Mucosa of descending colon (tissue), 3 donors: Measurements from ENCODE around the gene LY6G6C. TPM values are rescaled to one million over a fixed set of nuclear protein-coding genes. Genes with fewer than 3 reads are reported as not detected.

Experiments used
- ATAC-seq: fragments of 200-7000 bp; cut with Tn5 transposase; one replicate; pipeline ENCODE4 v1.9.1; 2020; ENCODE audit warnings: mild to moderate bottlenecking, moderate library complexity
- DNase-seq, 3 donors: peaks; one replicate each; pipeline ENCODE4 v3.0.0-alpha.2; 2020
- H3K36me3 ChIP-seq: fragments of 200-600 bp; one replicate; pipeline ENCODE4 v1.8.0; 2021; ENCODE audit warnings: low read depth, mild to moderate bottlenecking
- H3K4me1 ChIP-seq: fragments of 200-600 bp; one replicate; pipeline ENCODE4 v1.8.0; 2021; ENCODE audit warnings: low read depth, mild to moderate bottlenecking
- H3K4me3 ChIP-seq: fragments of 200-600 bp; one replicate; pipeline ENCODE4 v1.8.0; 2021; ENCODE audit warnings: mild to moderate bottlenecking
- H3K9me3 ChIP-seq: fragments of 200-600 bp; one replicate; pipeline ENCODE4 v1.8.0; 2021; ENCODE audit warnings: mild to moderate bottlenecking
- intact Hi-C, 2 donors: fragments of 100-400 bp; cut with DNase I in 1 of 2; cut with micrococcal nuclease in 1 of 2; formaldehyde crosslinking; loops; one replicate each; pipeline versions ENCODE4 v1.11.0 to v1.11.1; 2022; cut with DNase I, micrococcal nuclease
- total RNA-seq, 3 donors: library from RNA; stranded (reverse); fragmentation: NEBNext Ultra II Directional in 2 of 3; extraction: Animal tissue kit (Norgen Biotek cat#: 25700) in 2 of 3; gene quantifications; one replicate each; pipeline versions ENCODE4 v1.2.1 to v1.2.4, GENCODE V29; 2021 to 2023
- TF ChIP-seq, protein P1 (sequence below): fragments of 200-600 bp; IDR thresholded peaks from one replicate; pipeline ENCODE4 v1.8.0; 2022; ENCODE audit warnings: antibody characterized with exemption, mild to moderate bottlenecking
- donor health status: DM: no; HTN: no; CAD: no; lungs with moderate emphysema.
- donor health status: DM: no; HTN: no; CAD: no.
- donor health status: DM: no; HTN: yes; CAD: no.

Gene LY6G6C
- total RNA-seq, 3 donors from 2014 or later = 0.32 TPM; not detected in 2

DNA sequence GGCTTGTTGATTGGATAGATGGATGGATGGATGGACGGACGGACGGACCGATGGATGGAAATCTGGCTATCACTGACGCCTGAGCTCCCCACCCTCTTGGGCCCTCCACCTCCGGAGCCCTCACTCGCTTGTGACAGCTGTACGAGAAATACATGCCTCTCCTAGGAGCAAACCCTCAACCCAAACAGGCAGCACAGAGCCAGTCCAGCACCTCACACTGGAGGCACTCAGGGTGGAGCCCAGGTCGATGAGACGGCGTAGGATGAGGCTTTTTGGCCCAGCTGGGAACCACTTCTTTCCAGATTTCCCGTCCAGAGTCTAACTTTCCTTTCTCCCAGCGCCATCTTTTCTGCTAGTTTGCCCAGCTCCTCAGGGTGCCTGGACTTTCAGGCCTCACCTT, 38.0 kb downstream of the LY6G6C start:
- no peaks in the 10 kb centered on the region for H3K9me3 ChIP-seq
- H3K4me1 ChIP-seq = peaks cover 14% of the 10 kb centered on the region
- no peak for ATAC-seq
- H3K36me3 ChIP-seq = peaks cover 9% of the 10 kb centered on the region
- DNase-seq = no peak
- TF ChIP-seq, protein P1, sequence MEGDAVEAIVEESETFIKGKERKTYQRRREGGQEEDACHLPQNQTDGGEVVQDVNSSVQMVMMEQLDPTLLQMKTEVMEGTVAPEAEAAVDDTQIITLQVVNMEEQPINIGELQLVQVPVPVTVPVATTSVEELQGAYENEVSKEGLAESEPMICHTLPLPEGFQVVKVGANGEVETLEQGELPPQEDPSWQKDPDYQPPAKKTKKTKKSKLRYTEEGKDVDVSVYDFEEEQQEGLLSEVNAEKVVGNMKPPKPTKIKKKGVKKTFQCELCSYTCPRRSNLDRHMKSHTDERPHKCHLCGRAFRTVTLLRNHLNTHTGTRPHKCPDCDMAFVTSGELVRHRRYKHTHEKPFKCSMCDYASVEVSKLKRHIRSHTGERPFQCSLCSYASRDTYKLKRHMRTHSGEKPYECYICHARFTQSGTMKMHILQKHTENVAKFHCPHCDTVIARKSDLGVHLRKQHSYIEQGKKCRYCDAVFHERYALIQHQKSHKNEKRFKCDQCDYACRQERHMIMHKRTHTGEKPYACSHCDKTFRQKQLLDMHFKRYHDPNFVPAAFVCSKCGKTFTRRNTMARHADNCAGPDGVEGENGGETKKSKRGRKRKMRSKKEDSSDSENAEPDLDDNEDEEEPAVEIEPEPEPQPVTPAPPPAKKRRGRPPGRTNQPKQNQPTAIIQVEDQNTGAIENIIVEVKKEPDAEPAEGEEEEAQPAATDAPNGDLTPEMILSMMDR = no peak
- intact Hi-C loops = loop anchor here in 1 of 2 donors (10.0 kb wide), 1 partner anchor 181 kb away; the partner anchor contains the start of gene NEU1
- no peak overlapping the region for H3K4me3 ChIP-seq

DNA sequence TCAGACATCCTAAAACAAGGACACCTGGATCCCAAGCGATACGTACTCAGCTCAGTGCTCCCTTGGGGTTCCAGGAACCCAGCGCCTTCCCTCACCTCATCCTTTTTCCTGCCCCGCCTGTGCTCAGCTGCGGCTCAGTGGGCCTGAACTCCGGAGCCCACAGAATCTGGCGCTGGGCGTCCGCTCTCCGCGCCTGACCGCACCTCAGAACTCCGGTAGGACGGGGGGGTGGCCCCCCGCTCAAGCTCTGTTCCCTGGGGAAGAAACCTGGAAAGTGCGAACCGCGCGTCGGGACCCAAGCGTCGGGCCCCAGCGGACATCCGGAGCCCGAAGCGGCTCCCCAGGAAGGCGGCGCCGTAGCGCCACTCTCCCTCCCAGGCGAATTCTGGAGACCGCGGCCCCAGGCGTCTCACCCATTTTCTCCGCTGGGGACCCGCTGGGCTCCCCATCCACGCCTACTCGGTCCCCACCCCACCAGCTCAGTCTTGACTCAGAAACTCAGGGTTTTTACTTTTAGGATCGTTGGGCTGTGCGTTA, 40.3 kb downstream of the LY6G6C start:
- Histone ChIP-seq H3K4me3 (no peak overlapping the region), H3K4me1 (peaks cover 14% of the 10 kb centered on the region), H3K36me3 (no peaks in the 10 kb centered on the region), H3K9me3 (no peaks in the 10 kb centered on the region)
- intact Hi-C loops = loop anchor here in 1 of 2 donors (10.0 kb wide), 1 partner anchor 184 kb away; the partner anchor contains the start of gene NEU1
- DNase-seq = peak; percentile 56 to 73 (median 73)
- peak; percentile 60 for ATAC-seq
- TF ChIP-seq, protein P1 = no peak

DNA sequence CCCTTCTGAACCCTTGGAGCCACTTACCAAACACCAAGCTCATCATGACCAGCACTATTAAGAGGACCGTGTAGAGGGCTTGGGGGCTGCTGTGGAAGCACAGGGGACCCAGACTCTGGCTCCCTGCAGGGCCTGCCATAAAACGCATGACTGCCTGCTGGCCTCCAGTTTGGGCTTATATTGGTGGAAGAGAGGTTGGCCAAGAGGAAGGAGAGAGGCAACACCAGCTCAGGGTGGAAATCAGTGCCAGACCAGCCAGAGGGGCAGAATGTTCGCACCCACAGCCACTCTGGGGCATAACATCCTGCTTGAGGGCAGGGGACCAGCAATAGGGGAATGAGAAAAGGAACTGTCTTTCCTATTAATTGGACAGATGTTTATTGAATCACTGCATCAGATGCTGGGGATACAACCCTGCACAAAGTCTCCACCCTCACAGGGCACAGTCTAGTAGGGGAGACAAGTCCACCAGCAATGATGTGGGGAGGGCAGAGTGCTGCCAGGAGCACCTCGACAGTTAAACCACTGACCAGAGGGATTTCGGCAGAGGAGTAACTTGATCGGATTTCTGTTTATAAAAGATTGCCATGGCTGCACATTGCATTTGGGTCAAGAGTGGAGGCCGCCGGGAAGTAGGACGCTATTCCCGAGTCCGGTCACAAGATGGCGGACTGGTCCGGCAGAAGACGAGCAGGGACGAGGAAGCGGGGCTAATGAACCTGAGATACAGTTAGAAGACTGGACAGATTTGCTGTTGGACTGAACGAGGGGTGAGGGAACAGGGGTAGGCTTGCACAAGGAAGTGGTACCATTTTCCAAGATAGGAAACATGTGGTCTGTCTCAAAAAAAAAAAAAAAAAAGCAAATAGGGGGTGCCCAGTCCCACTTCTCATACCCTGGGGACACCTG, 41.1 kb downstream of the LY6G6C start, which contains the start of gene LY6G5C:
TSS of gene LY6G5C (minus strand) at position 842 of the 909 bp plus-strand sequence. CDS start at position 148, 694 bp downstream.
- Histone ChIP-seq H3K4me1 (peaks cover 14% of the 10 kb centered on the region), H3K4me3 (no peak within 1 kb of the TSS), H3K9me3 (no peaks in the 10 kb centered on the region), H3K36me3 (no peaks in the 10 kb centered on the region)
- DNase-seq (peak; percentile 87 to 90 (median 89)), ATAC-seq (peak; percentile 87)
- intact Hi-C loops = loop anchor here in 1 of 2 donors (10.0 kb wide), 1 partner anchor 184 kb away; the partner anchor contains the start of gene NEU1
- TF ChIP-seq, protein P1 = peak; percentile 68

DNA sequence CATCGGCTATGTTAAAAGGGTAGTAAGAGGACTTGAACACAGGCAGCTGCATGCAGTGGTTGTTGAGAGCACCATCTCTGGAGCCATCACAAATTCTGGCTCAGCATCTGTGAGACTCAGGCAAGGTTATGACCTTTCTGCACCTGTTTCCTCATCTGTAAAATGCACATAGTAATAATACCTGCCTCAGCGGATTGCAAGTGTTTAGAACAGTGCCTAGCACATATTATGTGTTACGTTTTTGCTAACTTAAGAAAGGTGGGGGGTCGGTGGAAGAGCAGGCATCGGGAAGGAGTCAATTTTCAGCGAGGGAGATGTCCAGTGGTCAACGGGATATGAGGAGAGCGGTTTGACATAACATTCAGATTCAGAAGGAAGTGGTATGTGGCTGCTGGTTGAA, 43.6 kb downstream of the LY6G6C start:
- no peak for ATAC-seq
- TF ChIP-seq, protein P1 = no peak
- Histone ChIP-seq H3K9me3 (no peaks in the 10 kb centered on the region), H3K4me1 (peaks cover 14% of the 10 kb centered on the region), H3K36me3 (no peaks in the 10 kb centered on the region), H3K4me3 (no peak overlapping the region)
- intact Hi-C loops = no loop called here
- DNase-seq = no peak

DNA sequence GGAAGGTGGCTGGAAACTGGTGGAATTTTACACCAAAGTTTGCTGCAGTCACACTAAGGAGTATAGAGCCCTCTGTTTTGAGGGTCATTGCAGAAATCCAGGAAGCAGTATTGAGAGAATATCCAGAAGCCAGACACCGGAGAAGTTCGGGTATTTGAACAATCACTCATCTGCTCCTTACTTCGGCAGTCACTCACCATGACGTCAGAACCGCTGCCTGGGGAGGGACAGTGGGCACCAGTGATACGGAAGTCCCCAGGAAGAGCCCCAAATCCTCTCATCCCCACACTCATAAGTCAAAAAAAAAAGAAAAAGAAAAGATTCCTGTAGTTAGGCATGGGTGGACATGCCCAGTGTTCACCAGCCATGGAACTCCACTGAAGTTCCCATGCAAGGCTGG, 44.6 kb downstream of the LY6G6C start:
- intact Hi-C loops = no loop called here
- ATAC-seq (no peak), DNase-seq (no peak)
- TF ChIP-seq, protein P1 = no peak
- Histone ChIP-seq H3K9me3 (no peaks in the 10 kb centered on the region), H3K4me1 (peaks cover 14% of the 10 kb centered on the region), H3K36me3 (no peaks in the 10 kb centered on the region), H3K4me3 (no peak overlapping the region)
